Stimulated activated CD4-positive, alpha-beta T cell treated with anti-CD3 and anti-CD28 coated beads, TNF-alpha, amount 100 ng/mL, for 4 hours (primary cell): Measurements from ENCODE around the gene MAP1LC3B2.
"Not testable (repeated sequence)": the region's sequence is repeated elsewhere in the genome, so short reads cannot be mapped to it uniquely, and the experiment has no call there.

ENCODE experiments used
- DNase-seq, 3 experiments: peaks; one replicate each; pipeline ENCODE4 v3.0.0-alpha.2; 2020; ENCODE audit warnings: low read depth in 3 of 3

The MAP1LC3B2 gene

GRCh38 chr12:116561181-116561821 is 2.1 kb downstream of the MAP1LC3B2 start:
- no peak for DNase-seq

GRCh38 chr12:116562090-116562489 is 2.9 kb downstream of the MAP1LC3B2 start:
- no peak for DNase-seq

GRCh38 chr12:116563262-116563661 is 4.1 kb downstream of the MAP1LC3B2 start:
- DNase-seq, result no peak

GRCh38 chr12:116564080-116564479 is 4.9 kb downstream of the MAP1LC3B2 start:
- DNase-seq, result no peak

- DNase-seq, result not testable (repeated sequence)
Measured at GRCh38 chr12:116565221-116565620, 6.0 kb downstream of the MAP1LC3B2 start.

GRCh38 chr12:116565963-116566362 is 6.8 kb downstream of the MAP1LC3B2 start:
- DNase-seq, result no peak

- no peak for DNase-seq
Measured at GRCh38 chr12:116568203-116568602, 9.0 kb downstream of the MAP1LC3B2 start.

- DNase-seq, result no peak
Measured at GRCh38 chr12:116571089-116571488, 11.9 kb downstream of the MAP1LC3B2 start.

- DNase-seq, result no peak
Measured at GRCh38 chr12:116573776-116574175, 14.6 kb downstream of the MAP1LC3B2 start.

- DNase-seq, result not testable (repeated sequence)
Measured at GRCh38 chr12:116575754-116576153, 16.6 kb downstream of the MAP1LC3B2 start.

GRCh38 chr12:116577154-116577561 is 18.0 kb downstream of the MAP1LC3B2 start:
- no peak for DNase-seq

- no peak for DNase-seq
Measured at GRCh38 chr12:116578051-116578450, 18.9 kb downstream of the MAP1LC3B2 start.

- no peak for DNase-seq
Measured at GRCh38 chr12:116582610-116583009, 23.4 kb downstream of the MAP1LC3B2 start.

GRCh38 chr12:116583129-116583694 is 24.0 kb downstream of the MAP1LC3B2 start:
- DNase-seq, result no peak

GRCh38 chr12:116587270-116587669 is 28.1 kb downstream of the MAP1LC3B2 start:
- no peak for DNase-seq

- no peak for DNase-seq
Measured at GRCh38 chr12:116588390-116589028, 29.3 kb downstream of the MAP1LC3B2 start.

- DNase-seq, result no peak
Measured at GRCh38 chr12:116589581-116589980, 30.4 kb downstream of the MAP1LC3B2 start.

- no peak for DNase-seq
Measured at GRCh38 chr12:116590561-116590960, 31.4 kb downstream of the MAP1LC3B2 start.

- DNase-seq, result no peak
Measured at GRCh38 chr12:116591855-116592637, 32.9 kb downstream of the MAP1LC3B2 start.

- DNase-seq, result no peak
Measured at GRCh38 chr12:116592731-116593130, 33.5 kb downstream of the MAP1LC3B2 start.

GRCh38 chr12:116594325-116595038 is 35.3 kb downstream of the MAP1LC3B2 start:
- DNase-seq, result no peak

GRCh38 chr12:116595186-116595585 is 36.0 kb downstream of the MAP1LC3B2 start:
- DNase-seq, result no peak
